HG02763 (cell line): ENCODE data around the gene ELOVL5.

ENCODE experiments used
- ATAC-seq: cut with Tn5 transposase; IDR thresholded peaks from one replicate; pipeline ENCODE4 v1.9.1; 2021; ENCODE audit warnings: mild to moderate bottlenecking, moderate library complexity; ENCODE audit not compliant: unreplicated experiment

Gene ELOVL5

GRCh38 chr6:53282741-53283140 lies 66.0 kb downstream of the ELOVL5 start:
- ATAC-seq = no peak

- ATAC-seq = no peak
Measured at GRCh38 chr6:53282234-53282633, 66.5 kb downstream of the ELOVL5 start.

GRCh38 chr6:53281518-53282215 lies 67.1 kb downstream of the ELOVL5 start:
- peak; percentile 59 for ATAC-seq

- ATAC-seq = no peak
Measured at GRCh38 chr6:53280207-53280606, 68.5 kb downstream of the ELOVL5 start.

GRCh38 chr6:53279293-53279692 lies 69.5 kb downstream of the ELOVL5 start:
- no peak for ATAC-seq

GRCh38 chr6:53273370-53273769 lies 75.4 kb downstream of the ELOVL5 start:
- ATAC-seq = no peak

GRCh38 chr6:53269827-53270226 lies 78.9 kb downstream of the ELOVL5 start:
- ATAC-seq = no peak

- ATAC-seq = no peak
Measured at GRCh38 chr6:53268858-53269608, 79.7 kb downstream of the ELOVL5 start.

GRCh38 chr6:53266553-53267090 lies 82.1 kb downstream of the ELOVL5 start:
- ATAC-seq = no peak

GRCh38 chr6:53264915-53265607 lies 83.7 kb downstream of the ELOVL5 start:
- no peak for ATAC-seq

- ATAC-seq = no peak
Measured at GRCh38 chr6:53264337-53264736, 84.4 kb downstream of the ELOVL5 start.

GRCh38 chr6:53263917-53264316 lies 84.8 kb downstream of the ELOVL5 start:
- ATAC-seq = no peak

GRCh38 chr6:53259860-53260580 lies 88.7 kb downstream of the ELOVL5 start:
- ATAC-seq = no peak

- ATAC-seq = no peak
Measured at GRCh38 chr6:53258774-53259155, 90.0 kb downstream of the ELOVL5 start.

GRCh38 chr6:53258076-53258773 lies 90.5 kb downstream of the ELOVL5 start:
- no peak for ATAC-seq

GRCh38 chr6:53257533-53257932 lies 91.2 kb downstream of the ELOVL5 start:
- no peak for ATAC-seq

GRCh38 chr6:53257001-53257400 lies 91.7 kb downstream of the ELOVL5 start:
- ATAC-seq = no peak

GRCh38 chr6:53252177-53252692 lies 96.5 kb downstream of the ELOVL5 start:
- no peak for ATAC-seq

- no peak for ATAC-seq
Measured at GRCh38 chr6:53251033-53251672, 97.6 kb downstream of the ELOVL5 start.
